Progenitor cell of endocrine pancreas (in vitro differentiated cells): ENCODE data around the gene CLASP1. TPM values are rescaled to one million over a fixed set of nuclear protein-coding genes. Genes with fewer than 3 reads are reported as not detected.

Experiments
- DNase-seq: peaks from one replicate; pipeline ENCODE4 v3.0.0; 2021; ENCODE audit warnings: low spot score; ENCODE audit not compliant: unreplicated experiment
- H3K27ac Mint-ChIP-seq: 2 replicates; pipeline ENCODE4 v1.8.0; 2021; ENCODE audit warnings: mild to moderate bottlenecking, moderate library complexity, mixed read lengths
- H3K27me3 Mint-ChIP-seq: 2 replicates; pipeline ENCODE4 v1.8.0; 2021; ENCODE audit warnings: mixed read lengths
- H3K36me3 Mint-ChIP-seq: 2 replicates; pipeline ENCODE4 v1.8.0; 2022; ENCODE audit warnings: mixed read lengths; ENCODE audit not compliant: insufficient read depth
- H3K4me1 Mint-ChIP-seq: 2 replicates; pipeline ENCODE4 v1.8.0; 2021; ENCODE audit warnings: low read depth, mixed read lengths
- H3K4me3 Mint-ChIP-seq: 2 replicates; pipeline ENCODE4 v1.8.0; 2021; ENCODE audit warnings: low read depth, mild to moderate bottlenecking, moderate library complexity, mixed read lengths
- H3K9me3 Mint-ChIP-seq: 2 replicates; pipeline ENCODE4 v1.8.0; 2021; ENCODE audit warnings: low read depth, mixed read lengths
- CTCF ChIP-seq: fragments of 200-600 bp; sonication (generic); IDR thresholded peaks from one replicate; pipeline ENCODE4 v1.5.0; 2021; ENCODE audit warnings: antibody characterized with exemption, mild to moderate bottlenecking; ENCODE audit not compliant: unreplicated experiment
- total RNA-seq: library from RNA; stranded (reverse); gene quantifications from 2 replicates; pipeline ENCODE4 v1.2.1, GENCODE V29; 2021

The CLASP1 gene
- total RNA-seq, 1 donor from 2014 or later = 102 TPM

GRCh38 chr2:121469356-121469755 lies 179.9 kb downstream of the CLASP1 start:
- Mint-ChIP-seq H3K9me3 (no peaks in the 10 kb centered on the region), H3K4me3 (no peak overlapping the region), H3K27ac (no peak overlapping the region), H3K4me1 (peaks cover 3% of the 10 kb centered on the region), H3K36me3 (peaks cover 46% of the 10 kb centered on the region), H3K27me3 (no peaks in the 10 kb centered on the region)
- TF ChIP-seq CTCF = no peak
- no peak for DNase-seq

- H3K4me3 Mint-ChIP-seq = no peak overlapping the region
- no peak overlapping the region for H3K27ac Mint-ChIP-seq
- no peak for TF ChIP-seq CTCF
- H3K9me3 Mint-ChIP-seq = no peaks in the 10 kb centered on the region
- no peaks in the 10 kb centered on the region for H3K27me3 Mint-ChIP-seq
- DNase-seq = no peak
- peaks cover 3% of the 10 kb centered on the region for H3K4me1 Mint-ChIP-seq
- H3K36me3 Mint-ChIP-seq = peaks cover 46% of the 10 kb centered on the region
Observed at GRCh38 chr2:121468936-121469335, 180.3 kb downstream of the CLASP1 start.

GRCh38 chr2:121459291-121459690 lies 190.0 kb downstream of the CLASP1 start:
- Mint-ChIP-seq H3K4me1 (peaks cover 2% of the 10 kb centered on the region), H3K4me3 (no peak overlapping the region), H3K9me3 (no peaks in the 10 kb centered on the region), H3K27me3 (no peaks in the 10 kb centered on the region), H3K27ac (no peak overlapping the region), H3K36me3 (peaks cover 29% of the 10 kb centered on the region)
- DNase-seq = no peak
- TF ChIP-seq CTCF = no peak

- Mint-ChIP-seq H3K4me1 (peaks cover 2% of the 10 kb centered on the region), H3K27ac (peak overlapping the region; percentile 94), H3K36me3 (peaks cover 33% of the 10 kb centered on the region), H3K27me3 (no peaks in the 10 kb centered on the region), H3K9me3 (no peaks in the 10 kb centered on the region), H3K4me3 (no peak overlapping the region)
- no peak for TF ChIP-seq CTCF
- DNase-seq = no peak
Observed at GRCh38 chr2:121456325-121456724, 192.9 kb downstream of the CLASP1 start.

- TF ChIP-seq CTCF = no peak
- DNase-seq = no peak
- Mint-ChIP-seq H3K4me1 (peaks cover 2% of the 10 kb centered on the region), H3K4me3 (no peak overlapping the region), H3K27ac (no peak overlapping the region), H3K27me3 (no peaks in the 10 kb centered on the region), H3K36me3 (peaks cover 33% of the 10 kb centered on the region), H3K9me3 (no peaks in the 10 kb centered on the region)
Observed at GRCh38 chr2:121455446-121455845, 193.8 kb downstream of the CLASP1 start.
